Panc1 (cell line): ENCODE results near the gene SCP2. TPM values are rescaled to one million over a fixed set of nuclear protein-coding genes. Genes with fewer than 3 reads are reported as not detected.
"Not testable (repeated sequence)": the region's sequence is repeated elsewhere in the genome, so short reads cannot be mapped to it uniquely, and the experiment has no call there.

Experiments used
- ATAC-seq: fragments of 200-7000 bp; cut with Tn5 transposase; 2 replicates; pipeline ENCODE4 v1.9.1; 2020; ENCODE audit warnings: mild to moderate bottlenecking, moderate library complexity
- BruUV-seq: library from RNA; stranded (reverse); fragments of 400-500 nt; replicated peaks from 2 replicates; lab custom pipeline; 2021; lab: Mats Ljungman, UMichigan
- CTCF ChIA-PET: fragments of 300-600 bp; sonication (Branson Sonifier 250); formaldehyde crosslinking; loops from one replicate; lab custom pipeline; 2022; ENCODE audit warnings: antibody characterized with exemption; lab: Charles Lee
- POLR2A ChIA-PET: fragments of 300-600 bp; sonication (Branson Sonifier 250); formaldehyde crosslinking; loops from one replicate; lab custom pipeline; 2022; ENCODE audit warnings: antibody characterized with exemption; lab: Charles Lee
- DNase-seq: peaks from one replicate; pipeline ENCODE4 v3.0.0-alpha.2; 2010; ENCODE audit warnings: low read depth, low spot score
- H3K27ac ChIP-seq: 2 replicates; pipeline ENCODE4 v1.5.1; 2011; ENCODE audit warnings: mild to moderate bottlenecking, low read length, inconsistent platforms
- H3K27me3 ChIP-seq: fragments of 200-500 bp; sonication (Bioruptor generic); 2 replicates; pipeline ENCODE4 v1.6.0; 2014; ENCODE audit warnings: low read length, inconsistent platforms; ENCODE audit not compliant: control insufficient read depth, insufficient read depth
- H3K36me3 ChIP-seq: fragments of 200-500 bp; sonication (Bioruptor generic); 2 replicates; pipeline ENCODE4 v1.5.1; 2014; ENCODE audit warnings: inconsistent platforms, mild to moderate bottlenecking, low read length, moderate library complexity; ENCODE audit not compliant: control insufficient read depth, insufficient read depth
- H3K4me1 ChIP-seq: 2 replicates; pipeline ENCODE4 v1.5.1; 2011; ENCODE audit warnings: inconsistent platforms, mild to moderate bottlenecking, low read length, moderate library complexity; ENCODE audit not compliant: control insufficient read depth, insufficient read depth
- H3K4me3 ChIP-seq, 2 experiments: 2 replicates each; pipeline ENCODE4 v1.5.1; 2011 to 2012; ENCODE audit warnings: low read depth in 2 of 2, low read length in 2 of 2, mild to moderate bottlenecking in 2 of 2, inconsistent platforms in 1 of 2, moderate library complexity in 1 of 2
- H3K9me3 ChIP-seq: fragments of 200-500 bp; sonication (Bioruptor generic); 2 replicates; pipeline ENCODE4 v1.5.1; 2014; ENCODE audit warnings: low read depth, mild to moderate bottlenecking, inconsistent platforms, low read length, moderate library complexity; ENCODE audit not compliant: control insufficient read depth, insufficient read depth
- CTCF ChIP-seq: fragments of 450-650 bp; IDR thresholded peaks from 2 replicates; pipeline ENCODE4 v1.5.1; 2017; ENCODE audit warnings: mild to moderate bottlenecking
- POLR2AphosphoS5 ChIP-seq: IDR thresholded peaks from 2 replicates; pipeline ENCODE4 v1.6.1; 2012; ENCODE audit warnings: mild to moderate bottlenecking, low read depth, low read length, moderate library complexity
- SIN3A ChIP-seq: IDR thresholded peaks from 2 replicates; pipeline ENCODE4 v1.6.1; 2012; ENCODE audit warnings: low read depth, mild to moderate bottlenecking, low read length, moderate library complexity, borderline replicate concordance; ENCODE audit not compliant: insufficient read depth
- TCF7L2 ChIP-seq: IDR thresholded peaks from 2 replicates; pipeline ENCODE4 v1.6.1; 2011; ENCODE audit warnings: mild to moderate bottlenecking, low read depth, low read length, inconsistent platforms
- in situ Hi-C: cut with HindIII; loops from 2 replicates; pipeline ENCODE4 v1.10.0; 2016; ENCODE audit warnings: low sequenced_read_pairs, low pct_unique_long_range_greater_than_20kb
- intact Hi-C: fragments of 100-400 bp; cut with micrococcal nuclease; formaldehyde crosslinking; loops from one replicate; pipeline ENCODE4 v1.10.0; 2022; ENCODE audit not compliant: unreplicated experiment
- total RNA-seq: library from RNA; stranded (reverse); gene quantifications from one replicate; pipeline ENCODE4 v1.2.1, GENCODE V29; 2021; ENCODE audit not compliant: unreplicated experiment
- TF ChIP-seq, protein P1 (sequence below), 2 experiments: IDR thresholded peaks; 2 replicates each; pipeline ENCODE4 v1.6.1; 2011 to 2012; ENCODE audit warnings: low read depth in 2 of 2, control low read depth in 1 of 2, low read length in 1 of 2, mild to moderate bottlenecking in 1 of 2, moderate library complexity in 1 of 2; ENCODE audit not compliant: insufficient read depth in 1 of 2

Gene SCP2
- total RNA-seq, 1 experiment from 2014 or later = 88.7 TPM

- CTCF ChIA-PET = no interaction called here
- ATAC-seq = no peak
Observed at GRCh38 chr1:52976183-52977035, 49.3 kb downstream of the SCP2 start.

GRCh38 chr1:52978045-52978444 lies 51.0 kb downstream of the SCP2 start:
- Histone ChIP-seq H3K27me3 (no peaks in the 10 kb centered on the region), H3K9me3 (no peaks in the 10 kb centered on the region), H3K36me3 (peaks cover 5% of the 10 kb centered on the region; the same call in 1 of the 2 replicates), H3K27ac (no peak overlapping the region), H3K4me1 (no peaks in the 10 kb centered on the region), H3K4me3 (no peak overlapping the region)
- CTCF ChIA-PET = no interaction called here
- in situ Hi-C loops (no loop called here), intact Hi-C loops (no loop called here)
- no TSS peak for BruUV-seq
- POLR2A ChIA-PET = no interaction called here
- TF ChIP-seq, protein P1, sequence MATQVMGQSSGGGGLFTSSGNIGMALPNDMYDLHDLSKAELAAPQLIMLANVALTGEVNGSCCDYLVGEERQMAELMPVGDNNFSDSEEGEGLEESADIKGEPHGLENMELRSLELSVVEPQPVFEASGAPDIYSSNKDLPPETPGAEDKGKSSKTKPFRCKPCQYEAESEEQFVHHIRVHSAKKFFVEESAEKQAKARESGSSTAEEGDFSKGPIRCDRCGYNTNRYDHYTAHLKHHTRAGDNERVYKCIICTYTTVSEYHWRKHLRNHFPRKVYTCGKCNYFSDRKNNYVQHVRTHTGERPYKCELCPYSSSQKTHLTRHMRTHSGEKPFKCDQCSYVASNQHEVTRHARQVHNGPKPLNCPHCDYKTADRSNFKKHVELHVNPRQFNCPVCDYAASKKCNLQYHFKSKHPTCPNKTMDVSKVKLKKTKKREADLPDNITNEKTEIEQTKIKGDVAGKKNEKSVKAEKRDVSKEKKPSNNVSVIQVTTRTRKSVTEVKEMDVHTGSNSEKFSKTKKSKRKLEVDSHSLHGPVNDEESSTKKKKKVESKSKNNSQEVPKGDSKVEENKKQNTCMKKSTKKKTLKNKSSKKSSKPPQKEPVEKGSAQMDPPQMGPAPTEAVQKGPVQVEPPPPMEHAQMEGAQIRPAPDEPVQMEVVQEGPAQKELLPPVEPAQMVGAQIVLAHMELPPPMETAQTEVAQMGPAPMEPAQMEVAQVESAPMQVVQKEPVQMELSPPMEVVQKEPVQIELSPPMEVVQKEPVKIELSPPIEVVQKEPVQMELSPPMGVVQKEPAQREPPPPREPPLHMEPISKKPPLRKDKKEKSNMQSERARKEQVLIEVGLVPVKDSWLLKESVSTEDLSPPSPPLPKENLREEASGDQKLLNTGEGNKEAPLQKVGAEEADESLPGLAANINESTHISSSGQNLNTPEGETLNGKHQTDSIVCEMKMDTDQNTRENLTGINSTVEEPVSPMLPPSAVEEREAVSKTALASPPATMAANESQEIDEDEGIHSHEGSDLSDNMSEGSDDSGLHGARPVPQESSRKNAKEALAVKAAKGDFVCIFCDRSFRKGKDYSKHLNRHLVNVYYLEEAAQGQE (IDR thresholded peaks at IDR 0.05; ENCODE audit: insufficient read depth in 1 of 2, low read depth in 2 of 2, low read length in 1 of 2) = no peak
- TF ChIP-seq CTCF (no peak), TCF7L2 (no peak), POLR2AphosphoS5 (no peak), SIN3A (no peak)
- no peak for DNase-seq
- ATAC-seq = no peak

More at GRCh38 chr1:52976183-52977035, 49.3 kb downstream of the SCP2 start:
- Histone ChIP-seq H3K27me3 (no peaks in the 10 kb centered on the region), H3K4me1 (no peaks in the 10 kb centered on the region), H3K36me3 (peaks cover 5% of the 10 kb centered on the region; the same call in 1 of the 2 replicates), H3K27ac (no peak overlapping the region), H3K9me3 (no peaks in the 10 kb centered on the region), H3K4me3 (no peak overlapping the region)
- intact Hi-C loops = no loop called here
- POLR2A ChIA-PET = interaction anchor here (0.7 kb wide), 1 partner anchor 17 kb away, joined by 4 read pairs; no protein-coding TSS in a partner anchor
- no peak for DNase-seq
- TF ChIP-seq TCF7L2 (no peak), CTCF (no peak), SIN3A (no peak), POLR2AphosphoS5 (no peak)
- TF ChIP-seq, protein P1 (IDR thresholded peaks at IDR 0.05; ENCODE audit: insufficient read depth in 1 of 2, low read depth in 2 of 2, low read length in 1 of 2) = no peak
- in situ Hi-C loops = no loop called here
- BruUV-seq = no TSS peak

DNA sequence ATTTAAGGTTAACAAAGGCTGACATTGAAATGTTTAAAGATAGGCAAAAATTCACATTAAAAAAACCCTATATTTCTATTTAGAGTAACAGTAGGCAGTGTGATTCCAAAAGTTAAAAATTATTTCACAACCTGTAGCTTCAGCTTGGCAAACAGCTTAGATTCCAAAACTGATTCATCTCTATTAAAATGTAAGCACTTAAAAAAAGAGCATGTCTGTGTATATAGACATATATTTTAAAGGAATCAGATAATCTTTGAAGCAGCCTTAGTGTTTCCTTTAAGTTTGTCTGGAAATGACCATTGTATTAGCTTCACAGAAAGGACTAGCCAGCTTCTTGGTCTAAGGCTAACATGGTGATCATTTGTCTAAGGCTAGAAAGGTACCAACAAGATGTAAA lies 65.7 kb downstream of the SCP2 start:
- intact Hi-C loops, ATAC-seq, H3K4me1 ChIP-seq, H3K36me3 ChIP-seq, H3K27ac ChIP-seq, DNase-seq, POLR2A ChIA-PET, BruUV-seq, CTCF ChIA-PET, H3K4me3 ChIP-seq, H3K27me3 ChIP-seq, in situ Hi-C loops, H3K9me3 ChIP-seq: not testable (repeated sequence)
